Mucosa of rectum (tissue), 2 donors: ENCODE measurements around the gene UBTD2.
"Not testable (repeated sequence)": the region's sequence is repeated elsewhere in the genome, so short reads cannot be mapped to it uniquely, and the experiment has no call there.

Source experiments
- H3K27ac ChIP-seq, 2 donors: one replicate each; pipeline ENCODE4 v1.7.0; 2013; ENCODE audit warnings: inconsistent platforms in 2 of 2, low read depth in 2 of 2, low read length in 2 of 2
- H3K27me3 ChIP-seq, 2 donors: one replicate each; pipeline ENCODE4 v1.7.0; 2013; ENCODE audit warnings: low read length in 2 of 2; ENCODE audit not compliant: control insufficient read depth in 2 of 2, insufficient read depth in 2 of 2
- H3K36me3 ChIP-seq, 2 donors: one replicate each; pipeline ENCODE4 v1.7.0; 2013; ENCODE audit warnings: low read length in 2 of 2; ENCODE audit not compliant: control insufficient read depth in 2 of 2, insufficient read depth in 2 of 2
- H3K4me1 ChIP-seq, 2 donors: one replicate each; pipeline ENCODE4 v1.7.0; 2013; ENCODE audit warnings: low read length in 2 of 2, mild to moderate bottlenecking in 1 of 2; ENCODE audit not compliant: control insufficient read depth in 2 of 2, insufficient read depth in 2 of 2
- H3K4me3 ChIP-seq, 2 donors: one replicate each; pipeline ENCODE4 v1.7.0; 2013; ENCODE audit warnings: low read length in 2 of 2
- H3K9ac ChIP-seq, 2 donors: one replicate each; pipeline ENCODE4 v1.7.0; 2013; ENCODE audit warnings: low read length in 2 of 2, low read depth in 1 of 2, mild to moderate bottlenecking in 1 of 2
- H3K9me3 ChIP-seq, 2 donors: one replicate each; pipeline ENCODE4 v1.7.0; 2013; ENCODE audit warnings: low read length in 2 of 2; ENCODE audit not compliant: control insufficient read depth in 2 of 2
- donor health status: healthy.
- donor health status: Normal muscosa, but diverticular disease.

The UBTD2 gene

GRCh38 chr5:172197775-172198174, 85.8 kb downstream of the UBTD2 start:
- not testable (repeated sequence) for H3K27me3 ChIP-seq, H3K36me3 ChIP-seq, H3K4me3 ChIP-seq, H3K27ac ChIP-seq, H3K9me3 ChIP-seq, H3K9ac ChIP-seq, H3K4me1 ChIP-seq

GRCh38 chr5:172194985-172195774, 88.4 kb downstream of the UBTD2 start:
- H3K27ac ChIP-seq, result no peak overlapping the region
- no peaks in the 10 kb centered on the region for H3K9me3 ChIP-seq
- H3K4me3 ChIP-seq, result no peak overlapping the region
- no peaks in the 10 kb centered on the region for H3K36me3 ChIP-seq
- H3K9ac ChIP-seq, result no peak overlapping the region
- no peaks in the 10 kb centered on the region for H3K27me3 ChIP-seq
- no peaks in the 10 kb centered on the region for H3K4me1 ChIP-seq

DNA sequence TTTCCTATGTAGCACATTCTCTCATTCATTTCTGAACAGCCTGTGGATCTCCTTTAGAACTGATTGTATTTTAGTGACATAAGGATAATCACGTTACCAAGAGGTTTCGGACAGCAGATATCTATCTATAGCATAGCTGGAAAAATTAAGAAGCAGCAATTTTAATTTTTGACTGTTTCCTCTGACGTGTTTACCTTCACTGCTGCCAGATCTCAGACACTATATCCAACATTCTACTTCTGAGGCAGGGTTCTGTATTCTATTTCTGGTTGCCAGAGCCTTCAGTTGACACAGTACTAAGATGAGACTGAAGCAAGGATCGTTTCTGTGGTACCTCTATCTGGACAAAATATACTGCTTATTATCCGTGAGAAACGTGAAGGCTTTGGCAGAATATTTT, 89.7 kb downstream of the UBTD2 start, which contains the start of gene EFCAB9:
Gene EFCAB9 (plus strand): TSS at position 301 of the 400 bp plus-strand sequence. CDS start 1 bp downstream, at position 302.
- no peaks in the 10 kb centered on the region for H3K36me3 ChIP-seq
- no peak within 1 kb of the TSS for H3K4me3 ChIP-seq
- no peak within 1 kb of the TSS for H3K27ac ChIP-seq
- no peaks in the 10 kb centered on the region for H3K9me3 ChIP-seq
- H3K9ac ChIP-seq, result no peak within 1 kb of the TSS
- no peaks in the 10 kb centered on the region for H3K4me1 ChIP-seq
- no peaks in the 10 kb centered on the region for H3K27me3 ChIP-seq

DNA sequence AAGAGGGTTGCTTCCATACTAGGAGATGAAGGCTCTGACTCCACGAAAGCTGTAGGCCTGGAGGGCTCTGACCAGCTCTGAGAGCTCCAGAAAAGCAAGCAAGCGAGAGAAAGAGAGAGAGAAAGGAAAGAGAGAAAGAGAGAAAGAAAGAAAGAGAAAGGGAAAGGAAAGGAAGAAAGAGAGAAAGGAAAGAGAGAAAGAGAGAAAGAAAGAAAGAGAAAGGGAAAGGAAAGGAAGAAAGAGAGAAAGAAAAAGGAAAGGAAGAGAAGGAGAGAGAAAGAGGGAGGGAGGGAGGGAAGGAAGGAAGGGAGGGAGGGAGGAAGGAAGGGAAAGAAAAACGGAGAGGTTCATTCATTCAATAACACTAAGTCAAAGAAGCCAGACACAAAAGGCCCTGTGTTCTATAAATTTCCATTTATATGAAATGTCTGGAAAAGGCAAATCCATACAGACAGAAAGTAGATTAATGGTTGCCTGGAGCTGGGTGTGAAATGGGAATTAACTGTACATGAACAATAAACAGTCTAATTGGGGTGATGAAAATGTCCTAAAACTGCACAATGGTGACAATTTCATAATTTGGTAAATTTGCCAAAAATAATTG, 93.8 kb downstream of the UBTD2 start:
- Histone ChIP-seq H3K9ac (no peak overlapping the region), H3K36me3 (no peaks in the 10 kb centered on the region), H3K27me3 (no peaks in the 10 kb centered on the region), H3K4me3 (no peak overlapping the region), H3K4me1 (peaks cover 5 to 18% of the 10 kb centered on the region in 2 donors), H3K9me3 (no peaks in the 10 kb centered on the region), H3K27ac (no peak overlapping the region)

- Histone ChIP-seq H3K9ac (peak overlapping the region in 1 of 2 donors; percentile 91), H3K9me3 (no peaks in the 10 kb centered on the region), H3K4me1 (peaks cover 7 to 18% of the 10 kb centered on the region in 2 donors), H3K36me3 (no peaks in the 10 kb centered on the region), H3K4me3 (peak overlapping the region; percentile 89 to 92), H3K27me3 (no peaks in the 10 kb centered on the region), H3K27ac (peak overlapping the region; percentile 91 to 95)
These were observed 94.5 kb downstream of the UBTD2 start for GRCh38 chr5:172188893-172189692.

- H3K4me1 ChIP-seq, result peaks cover 10 to 18% of the 10 kb centered on the region in 2 donors
- no peaks in the 10 kb centered on the region for H3K9me3 ChIP-seq
These were observed 95.3 kb downstream of the UBTD2 start, which contains the start of gene STK10 for GRCh38 chr5:172188033-172188892. Gene STK10 (minus strand): TSS chr5:172188224. CDS start chr5:172188042, 182 bp downstream.

GRCh38 chr5:172187118-172188032, 96.2 kb downstream of the UBTD2 start:
- H3K36me3 ChIP-seq, result no peaks in the 10 kb centered on the region
- no peaks in the 10 kb centered on the region for H3K27me3 ChIP-seq
- H3K4me1 ChIP-seq, result peaks cover 13 to 18% of the 10 kb centered on the region in 2 donors
- peak overlapping the region; percentile 89 to 92 for H3K4me3 ChIP-seq
- H3K27ac ChIP-seq, result peak overlapping the region; percentile 91 to 95
- H3K9me3 ChIP-seq, result no peaks in the 10 kb centered on the region
- peak overlapping the region; percentile 91 to 93 for H3K9ac ChIP-seq

More at GRCh38 chr5:172188033-172188892, 95.3 kb downstream of the UBTD2 start, which contains the start of gene STK10:
- H3K36me3 ChIP-seq, result no peaks in the 10 kb centered on the region
- peak within 1 kb of the TSS; percentile 91 to 95 for H3K27ac ChIP-seq
- peak within 1 kb of the TSS; percentile 91 to 93 for H3K9ac ChIP-seq
- peak within 1 kb of the TSS; percentile 89 to 92 for H3K4me3 ChIP-seq
- no peaks in the 10 kb centered on the region for H3K27me3 ChIP-seq

- H3K9me3 ChIP-seq, result no peaks in the 10 kb centered on the region
- H3K9ac ChIP-seq, result peak overlapping the region; percentile 91 to 93
- H3K36me3 ChIP-seq, result no peaks in the 10 kb centered on the region
- H3K4me3 ChIP-seq, result peak overlapping the region; percentile 89 to 92
- no peaks in the 10 kb centered on the region for H3K27me3 ChIP-seq
- H3K27ac ChIP-seq, result peak overlapping the region in 1 of 2 donors; percentile 95
- H3K4me1 ChIP-seq, result peaks cover 13 to 18% of the 10 kb centered on the region in 2 donors
These were observed 97.4 kb downstream of the UBTD2 start for GRCh38 chr5:172186114-172186695.
